Subcutaneous abdominal adipose tissue (tissue), 5 donors: ENCODE data around the gene KCNQ1.

ENCODE experiments used
- H3K27ac ChIP-seq: one replicate; pipeline ENCODE4 v1.7.0; 2013; ENCODE audit warnings: low read depth, mild to moderate bottlenecking, inconsistent platforms, low read length, moderate library complexity
- H3K27me3 ChIP-seq, 5 donors: one replicate each; pipeline ENCODE4 v1.7.0; 2013; ENCODE audit warnings: low read length in 5 of 5, inconsistent platforms in 1 of 5; ENCODE audit not compliant: control insufficient read depth in 5 of 5, insufficient read depth in 4 of 5
- H3K36me3 ChIP-seq, 5 donors: one replicate each; pipeline ENCODE4 v1.7.0; 2013; ENCODE audit warnings: low read length in 5 of 5; ENCODE audit not compliant: control insufficient read depth in 5 of 5, insufficient read depth in 5 of 5
- H3K4me1 ChIP-seq, 5 donors: one replicate each; pipeline ENCODE4 v1.7.0; 2013; ENCODE audit warnings: low read length in 5 of 5, mild to moderate bottlenecking in 3 of 5, moderate library complexity in 1 of 5; ENCODE audit not compliant: control insufficient read depth in 5 of 5, insufficient read depth in 5 of 5
- H3K4me3 ChIP-seq, 5 donors: one replicate each; pipeline ENCODE4 v1.7.0; 2013; ENCODE audit warnings: low read length in 5 of 5, low read depth in 1 of 5
- H3K9ac ChIP-seq, 5 donors: one replicate each; pipeline ENCODE4 v1.7.0; 2013; ENCODE audit warnings: low read length in 5 of 5, mild to moderate bottlenecking in 4 of 5, moderate library complexity in 3 of 5
- H3K9me3 ChIP-seq, 5 donors: one replicate each; pipeline ENCODE4 v1.7.0; 2013; ENCODE audit warnings: low read length in 5 of 5; ENCODE audit not compliant: control insufficient read depth in 5 of 5
- donor health status: healthy.
- donor health status: healthy.
- donor health status: healthy.
- donor health status: healthy.
- donor health status: healthy.

KCNQ1 gene

DNA sequence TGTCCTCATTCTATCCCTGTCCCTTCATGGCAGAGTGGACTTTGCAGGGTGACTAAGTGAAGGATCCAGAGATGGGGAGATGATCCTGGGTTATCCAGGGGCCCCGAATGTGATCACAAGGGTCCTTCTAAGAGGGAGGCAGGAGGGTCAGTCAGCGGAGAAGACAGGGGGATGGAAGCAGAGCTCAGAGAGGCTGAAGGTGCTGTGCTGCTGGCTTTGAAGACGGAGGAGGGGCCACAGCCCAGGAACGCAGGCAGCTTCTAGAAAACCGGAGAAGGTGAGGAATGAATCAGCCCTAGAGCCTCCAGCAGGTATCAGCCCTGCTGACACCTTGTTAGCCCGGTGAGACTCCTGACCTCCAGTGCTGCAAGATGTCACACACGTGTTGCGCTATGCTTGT, 377.1 kb downstream of the KCNQ1 start:
- Histone ChIP-seq H3K36me3 (no peaks in the 10 kb centered on the region), H3K9me3 (peaks cover 0 to 11% (median 10%) of the 10 kb centered on the region in 5 donors), H3K4me3 (no peak overlapping the region), H3K27ac (no peak overlapping the region), H3K9ac (no peak overlapping the region), H3K27me3 (no peaks in the 10 kb centered on the region), H3K4me1 (peaks cover 13 to 44% (median 42%) of the 10 kb centered on the region in 5 donors)

DNA sequence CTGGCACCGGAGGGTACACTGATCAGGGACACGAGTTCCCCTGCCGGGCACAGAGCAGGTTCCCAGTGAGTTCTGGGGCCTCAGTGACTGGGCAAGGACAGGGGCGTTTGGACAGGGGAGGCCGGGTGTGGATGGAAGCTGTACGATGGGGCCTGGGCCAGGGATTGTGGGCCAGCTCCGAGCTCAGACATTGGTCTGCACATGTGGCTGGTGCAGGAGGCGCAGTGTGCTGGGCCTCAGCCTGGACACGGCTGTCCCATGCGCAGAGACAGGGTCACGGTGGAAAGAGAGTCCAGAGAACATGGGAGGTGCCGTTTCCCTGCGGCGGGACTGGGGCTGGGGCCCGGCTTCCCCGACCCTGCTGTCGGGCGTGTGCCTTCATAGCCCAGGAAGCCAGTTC, 380.0 kb downstream of the KCNQ1 start:
- Histone ChIP-seq H3K4me3 (peak overlapping the region in 1 of 5 donors; percentile 53), H3K27ac (peak overlapping the region; percentile 97), H3K9me3 (peaks cover 0 to 15% (median 14%) of the 10 kb centered on the region in 5 donors), H3K27me3 (no peaks in the 10 kb centered on the region), H3K4me1 (peaks cover 12 to 48% (median 34%) of the 10 kb centered on the region in 5 donors), H3K36me3 (no peaks in the 10 kb centered on the region), H3K9ac (peak overlapping the region in 3 of 5 donors; percentile 16 to 74 (median 69))

DNA sequence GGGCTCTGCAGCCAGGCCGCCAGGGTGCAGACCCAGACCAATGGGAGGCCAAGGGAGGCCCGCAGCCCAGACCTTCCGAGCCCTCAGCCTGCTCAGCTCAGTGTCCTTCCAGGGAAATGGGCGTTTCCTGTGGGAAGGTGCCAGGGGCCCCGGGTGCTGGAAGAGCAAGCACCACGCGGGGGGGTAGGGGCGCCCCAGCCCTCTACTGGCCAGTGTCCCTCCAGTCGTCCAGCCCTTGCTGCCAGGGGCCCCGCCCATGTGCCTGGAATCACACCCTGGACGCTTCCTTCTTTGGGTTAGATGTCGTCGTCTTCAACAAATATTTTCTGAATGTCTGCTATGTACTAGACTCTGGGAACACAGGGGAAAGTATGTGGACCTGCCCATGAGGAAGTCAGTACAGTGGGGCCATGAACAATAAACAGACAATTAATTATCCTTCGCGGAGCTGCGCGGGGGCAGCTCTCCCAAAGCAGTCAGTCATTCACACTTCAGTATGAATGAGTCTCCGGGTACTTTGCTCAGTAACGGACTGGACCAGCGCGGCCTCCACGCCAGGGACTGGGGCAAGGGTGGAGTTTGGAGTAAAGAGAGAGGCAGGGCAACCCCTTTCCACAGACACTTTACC, 380.6 kb downstream of the KCNQ1 start:
- Histone ChIP-seq H3K9me3 (peaks cover 0 to 18% (median 15%) of the 10 kb centered on the region in 5 donors), H3K9ac (peak overlapping the region; percentile 62 to 90 (median 74)), H3K27me3 (no peaks in the 10 kb centered on the region), H3K4me3 (peak overlapping the region; percentile 9 to 53 (median 30)), H3K27ac (peak overlapping the region; percentile 97), H3K36me3 (no peaks in the 10 kb centered on the region), H3K4me1 (peaks cover 12 to 53% (median 34%) of the 10 kb centered on the region in 5 donors)

DNA sequence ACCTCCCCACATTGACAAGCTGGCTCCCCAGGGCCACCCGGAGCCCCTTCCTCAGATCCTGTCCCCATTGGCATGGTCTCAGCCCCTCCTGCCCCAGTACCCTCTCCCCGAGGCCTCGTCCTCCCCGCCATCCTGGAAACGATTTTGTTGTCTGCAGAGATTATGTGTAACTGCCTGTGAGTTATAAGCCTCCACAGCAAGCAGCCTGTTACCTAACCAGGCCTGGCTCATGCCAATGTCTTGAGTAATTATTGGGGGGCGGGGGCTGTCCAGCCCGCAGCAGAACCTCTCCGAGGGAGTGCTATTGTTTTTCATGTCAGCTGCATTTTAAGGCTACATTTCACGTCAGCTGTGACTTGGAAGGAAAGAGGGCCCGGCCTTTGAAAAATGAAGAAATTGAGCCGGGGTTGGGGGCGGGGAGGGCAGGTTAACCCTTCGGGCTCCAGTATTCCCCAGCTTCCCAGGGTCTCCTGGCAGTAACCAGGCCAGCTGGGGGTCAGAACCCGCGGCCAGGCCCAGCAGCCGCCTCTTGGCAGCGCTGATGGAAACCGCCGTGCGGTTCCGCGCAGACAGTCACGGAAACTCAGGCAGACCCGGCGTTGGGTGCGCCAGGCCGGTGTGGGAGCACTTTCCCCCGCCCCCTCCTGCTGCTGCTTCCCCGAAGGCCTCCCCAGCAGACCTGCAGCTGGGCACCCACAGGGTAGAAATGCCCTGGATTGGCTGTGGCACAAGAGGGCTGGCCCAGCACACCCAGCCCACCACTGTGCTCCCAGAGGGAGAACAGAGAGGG, 381.3 kb downstream of the KCNQ1 start:
- H3K36me3 ChIP-seq = no peaks in the 10 kb centered on the region
- H3K4me3 ChIP-seq = peak overlapping the region; percentile 9 to 53 (median 24)

DNA sequence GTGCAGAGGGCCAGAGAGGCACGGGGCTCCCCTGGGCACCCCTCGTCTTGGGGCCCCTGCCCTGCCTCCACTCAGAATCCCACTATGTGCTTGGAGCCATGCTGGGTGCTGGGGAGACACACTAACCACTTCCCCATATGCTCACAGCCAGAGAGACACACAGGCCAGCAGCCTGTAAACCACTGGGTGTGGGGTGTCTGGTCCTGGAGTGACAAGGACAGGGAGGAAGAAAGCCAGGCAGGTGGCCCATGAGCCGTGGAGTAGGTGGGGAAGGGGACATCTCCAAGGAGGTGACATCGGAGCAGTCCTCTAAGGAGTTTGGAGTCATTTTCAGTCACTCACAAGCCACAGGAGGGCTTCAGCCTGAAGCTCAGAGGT, 381.9 kb downstream of the KCNQ1 start:
- Histone ChIP-seq H3K36me3 (no peaks in the 10 kb centered on the region), H3K4me1 (peaks cover 12 to 62% (median 34%) of the 10 kb centered on the region in 5 donors), H3K27ac (peak overlapping the region; percentile 97), H3K4me3 (peak overlapping the region in 2 of 5 donors; percentile 24 to 47), H3K9me3 (peaks cover 0 to 18% (median 15%) of the 10 kb centered on the region in 5 donors), H3K9ac (peak overlapping the region in 4 of 5 donors; percentile 0 to 75 (median 72)), H3K27me3 (no peaks in the 10 kb centered on the region)

More for the DNA sequence above, 381.3 kb downstream of the KCNQ1 start:
- no peaks in the 10 kb centered on the region for H3K27me3 ChIP-seq
- H3K9ac ChIP-seq = peak overlapping the region; percentile 62 to 90 (median 74)
- peaks cover 12 to 60% (median 34%) of the 10 kb centered on the region in 5 donors for H3K4me1 ChIP-seq
- peak overlapping the region; percentile 97 for H3K27ac ChIP-seq
- peaks cover 0 to 18% (median 15%) of the 10 kb centered on the region in 5 donors for H3K9me3 ChIP-seq

DNA sequence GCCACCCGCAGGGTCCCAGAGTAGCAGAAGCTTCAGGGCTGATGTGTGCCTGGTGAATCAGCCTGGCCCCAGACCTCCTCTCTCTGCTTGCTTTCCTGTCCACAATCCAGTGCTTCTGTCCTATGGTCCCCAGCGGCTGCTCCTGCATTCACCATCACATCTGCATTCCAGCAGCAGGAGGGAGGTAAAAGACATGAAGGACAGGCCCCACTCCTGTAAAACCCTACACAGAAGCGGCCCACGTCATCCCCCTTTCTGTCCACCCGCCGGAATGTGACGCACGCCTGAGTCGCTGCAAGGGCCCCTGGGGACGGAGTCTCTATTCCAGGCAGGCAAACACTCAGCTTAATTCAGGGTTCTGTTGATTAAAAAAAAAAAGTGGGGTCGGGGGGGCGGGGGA, 382.4 kb downstream of the KCNQ1 start:
- H3K4me1 ChIP-seq = peaks cover 12 to 62% (median 34%) of the 10 kb centered on the region in 5 donors
- H3K9ac ChIP-seq = peak overlapping the region in 3 of 5 donors; percentile 0 to 74 (median 69)
- peak overlapping the region; percentile 97 for H3K27ac ChIP-seq

DNA sequence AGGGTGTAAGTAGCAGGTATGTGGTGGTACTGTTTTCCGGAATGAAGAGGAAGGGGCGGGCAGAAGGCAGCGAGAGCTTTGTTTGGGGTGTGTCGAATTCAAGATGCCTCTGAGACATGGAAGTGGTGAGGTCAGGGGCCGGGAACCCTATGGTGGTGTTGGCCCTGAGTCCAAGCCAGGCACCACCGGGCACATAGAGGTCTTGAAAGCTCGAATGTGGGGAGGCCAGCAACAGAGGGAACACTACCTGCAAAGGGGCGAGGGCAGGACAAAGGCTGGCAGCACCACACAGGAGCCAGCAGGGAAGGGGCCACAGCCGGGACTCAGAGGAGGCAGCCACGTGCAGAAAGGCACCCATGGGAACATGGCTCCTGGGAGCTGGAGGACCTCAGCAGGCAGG, 383.0 kb downstream of the KCNQ1 start:
- peaks cover 0 to 18% (median 15%) of the 10 kb centered on the region in 5 donors for H3K9me3 ChIP-seq
- peak overlapping the region; percentile 21 for H3K27ac ChIP-seq
- no peak overlapping the region for H3K9ac ChIP-seq
- no peak overlapping the region for H3K4me3 ChIP-seq
- no peaks in the 10 kb centered on the region for H3K36me3 ChIP-seq
- no peaks in the 10 kb centered on the region for H3K27me3 ChIP-seq
- peaks cover 12 to 62% (median 34%) of the 10 kb centered on the region in 5 donors for H3K4me1 ChIP-seq

More for the DNA sequence above, 382.4 kb downstream of the KCNQ1 start:
- H3K9me3 ChIP-seq = peaks cover 0 to 18% (median 15%) of the 10 kb centered on the region in 5 donors
- no peaks in the 10 kb centered on the region for H3K36me3 ChIP-seq
- no peaks in the 10 kb centered on the region for H3K27me3 ChIP-seq
- H3K4me3 ChIP-seq = no peak overlapping the region

DNA sequence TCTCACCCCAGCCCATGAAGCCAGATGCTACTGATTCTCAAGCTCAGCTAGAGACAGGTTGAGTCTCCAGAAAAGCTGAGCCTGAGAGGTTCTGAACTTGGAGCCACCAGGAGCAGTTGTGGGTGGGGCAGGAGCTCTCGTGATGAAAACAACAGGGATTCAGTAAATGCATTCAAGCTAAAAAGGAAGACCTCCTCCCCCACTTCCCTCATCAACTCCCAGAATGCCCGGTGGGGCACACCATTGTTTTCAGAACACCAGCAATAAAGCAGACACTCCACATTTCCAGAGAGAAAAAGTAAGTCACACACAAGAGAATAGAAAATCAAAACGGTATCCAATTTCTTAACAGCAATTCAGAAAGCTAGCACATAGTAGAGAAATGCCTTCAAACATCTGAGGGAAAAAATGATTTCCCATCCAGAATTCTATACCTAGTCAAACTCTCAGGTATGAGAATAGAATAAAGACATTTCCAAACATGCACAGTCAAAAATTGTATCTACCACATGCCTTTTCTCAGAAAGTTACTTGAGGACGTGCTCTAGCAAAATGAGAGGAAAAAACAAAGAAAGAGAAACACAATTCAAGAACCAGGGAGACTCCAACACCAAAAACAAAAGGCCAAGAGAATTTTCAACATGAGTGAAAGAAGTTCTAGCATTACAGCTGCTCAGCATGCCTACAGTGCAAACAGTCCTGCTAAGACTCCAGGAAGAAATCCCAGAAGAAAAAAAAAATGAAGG, 383.9 kb downstream of the KCNQ1 start:
- Histone ChIP-seq H3K9me3 (peaks cover 0 to 18% (median 15%) of the 10 kb centered on the region in 5 donors), H3K4me1 (peaks cover 12 to 62% (median 34%) of the 10 kb centered on the region in 5 donors), H3K27me3 (no peaks in the 10 kb centered on the region), H3K27ac (peak overlapping the region; percentile 21), H3K9ac (peak overlapping the region in 1 of 5 donors; percentile 14), H3K4me3 (no peak overlapping the region), H3K36me3 (no peaks in the 10 kb centered on the region)

DNA sequence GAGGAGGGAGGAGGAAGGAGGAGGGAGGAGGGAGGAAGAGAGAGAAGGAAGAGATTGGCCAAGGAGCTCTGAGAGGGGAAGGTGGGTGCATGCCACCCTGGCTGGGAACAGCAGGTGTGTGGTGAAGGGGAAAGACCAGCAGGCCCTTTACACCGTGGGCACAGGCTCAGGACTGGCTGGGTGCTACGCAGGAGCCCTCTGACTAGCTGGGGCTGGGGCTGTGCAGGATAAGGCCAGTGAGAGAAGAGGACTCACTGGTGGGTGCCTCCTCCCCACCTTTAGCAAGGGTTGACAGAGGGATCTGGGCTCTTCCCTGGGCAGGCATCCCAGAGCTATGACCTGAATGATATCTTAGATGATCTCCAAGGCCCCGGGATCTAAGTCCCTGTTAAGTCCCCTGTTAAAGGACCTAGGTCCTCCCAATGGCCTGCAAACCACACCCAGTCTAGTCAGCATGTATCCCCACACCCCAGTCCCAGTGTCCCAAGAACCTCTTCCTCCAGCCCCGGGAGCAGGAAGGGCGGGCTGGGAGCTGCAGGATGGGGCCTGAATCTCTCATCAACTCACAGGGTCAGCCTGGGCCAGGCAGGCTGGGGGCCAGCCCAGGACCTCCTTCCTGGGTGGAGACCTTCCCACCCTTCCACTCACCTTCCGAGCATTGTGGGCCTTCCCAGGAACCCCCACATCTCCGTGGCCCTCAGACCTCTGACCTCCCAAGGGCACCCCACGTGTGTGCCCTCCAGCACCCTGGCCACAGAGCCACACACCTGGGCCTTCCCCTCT, 385.4 kb downstream of the KCNQ1 start:
- H3K4me1 ChIP-seq = peaks cover 9 to 48% (median 24%) of the 10 kb centered on the region in 5 donors
- H3K9ac ChIP-seq = no peak overlapping the region
- no peaks in the 10 kb centered on the region for H3K27me3 ChIP-seq
- peaks cover 0 to 18% (median 15%) of the 10 kb centered on the region in 5 donors for H3K9me3 ChIP-seq
- no peak overlapping the region for H3K4me3 ChIP-seq
- H3K27ac ChIP-seq = no peak overlapping the region
- no peaks in the 10 kb centered on the region for H3K36me3 ChIP-seq
